GM18519 (cell line): ENCODE measurements around the gene ACVR2A.

Experiments used
- ATAC-seq: cut with Tn5 transposase; IDR thresholded peaks from one replicate; pipeline ENCODE4 v1.9.1; 2021; ENCODE audit warnings: mild to moderate bottlenecking, moderate library complexity; ENCODE audit not compliant: unreplicated experiment, low FRiP score

The ACVR2A gene

GRCh38 chr2:147844697-147845410, at the start of gene ACVR2A:
Gene ACVR2A, plus strand, starts transcription at chr2:147845029. Its CDS starts 124 bp downstream, at chr2:147845153.
- peak; percentile 12 for ATAC-seq

GRCh38 chr2:147800316-147800715, 44.5 kb upstream of the ACVR2A start:
- ATAC-seq: no peak

GRCh38 chr2:147806846-147807245, 38.0 kb upstream of the ACVR2A start:
- no peak for ATAC-seq

GRCh38 chr2:147808520-147808919, 36.3 kb upstream of the ACVR2A start:
- no peak for ATAC-seq

- ATAC-seq: no peak
Measured at GRCh38 chr2:147810883-147811765, 33.7 kb upstream of the ACVR2A start.

GRCh38 chr2:147818741-147819140, 26.1 kb upstream of the ACVR2A start:
- ATAC-seq: no peak

DNA sequence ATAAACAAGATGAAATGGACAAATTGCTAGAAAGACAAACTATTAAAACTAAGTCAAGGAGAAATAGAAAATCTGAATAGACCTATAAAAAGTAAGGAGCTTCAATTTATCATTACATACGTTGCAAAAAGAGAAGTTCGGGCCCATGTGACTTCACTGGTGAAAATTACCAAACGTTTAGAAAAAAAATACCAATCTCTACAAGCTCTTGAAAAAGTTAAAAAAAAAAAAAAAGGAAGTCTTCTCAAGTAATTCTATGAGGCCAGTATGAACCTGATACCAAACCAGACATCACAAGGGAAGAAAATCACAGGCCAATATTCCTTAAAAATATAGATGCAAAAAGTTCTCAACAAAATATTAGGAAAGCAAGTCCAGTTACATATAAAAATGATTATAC, 20.2 kb upstream of the ACVR2A start:
- no peak for ATAC-seq

DNA sequence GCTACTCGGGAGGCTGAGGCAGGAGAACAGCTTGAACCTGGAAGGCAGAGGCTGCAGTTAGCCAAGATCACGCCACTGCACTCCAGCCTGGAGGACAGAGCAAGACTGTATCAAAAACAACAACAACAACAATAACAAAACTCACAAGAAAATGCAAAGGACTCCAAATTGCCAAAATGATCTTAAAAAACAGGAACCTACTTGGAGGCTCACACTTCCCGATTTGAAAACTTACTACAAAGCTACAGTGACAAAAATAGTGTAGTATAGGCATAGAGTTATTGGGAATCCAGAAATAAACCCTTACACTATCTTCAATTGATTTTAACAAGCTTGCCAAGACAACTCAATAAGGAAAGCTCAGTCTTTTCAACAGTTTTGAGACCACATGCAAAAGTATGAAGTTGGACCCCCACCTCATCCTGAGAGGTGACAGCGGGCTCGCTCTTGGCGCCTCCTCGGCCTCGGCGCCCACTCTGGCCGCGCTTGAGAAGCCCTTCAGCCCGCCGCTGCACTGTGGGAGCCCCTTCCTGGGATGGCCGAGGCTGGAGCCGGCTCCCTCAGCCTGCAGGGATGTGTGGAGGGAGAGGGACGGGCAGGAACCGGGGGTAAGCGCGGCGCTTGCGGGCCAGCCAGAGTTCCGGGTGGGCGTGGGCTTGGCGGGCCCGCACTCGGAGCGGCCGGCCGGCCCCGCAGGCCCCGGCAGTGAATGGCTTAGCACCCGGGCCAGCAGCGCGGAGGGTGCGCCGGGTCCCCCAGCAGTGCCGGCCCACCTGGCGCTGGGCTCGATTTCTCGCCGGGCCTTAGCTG, 18.3 kb upstream of the ACVR2A start:
- ATAC-seq: no peak

DNA sequence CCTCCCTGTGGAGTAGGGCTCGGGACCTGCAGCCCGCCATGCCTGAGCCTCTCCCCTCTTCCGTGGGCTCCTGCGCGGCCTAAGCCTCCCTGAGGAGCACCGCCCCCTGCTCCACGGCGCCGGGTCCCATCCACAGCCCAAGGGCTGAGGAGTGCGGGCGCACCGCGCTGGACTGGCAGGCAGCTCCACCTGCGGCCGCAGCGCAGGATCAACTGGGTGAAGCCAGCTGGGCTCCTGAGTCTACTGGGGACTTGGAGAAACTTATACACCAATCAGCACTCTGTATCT, 17.8 kb upstream of the ACVR2A start:
- no peak for ATAC-seq

DNA sequence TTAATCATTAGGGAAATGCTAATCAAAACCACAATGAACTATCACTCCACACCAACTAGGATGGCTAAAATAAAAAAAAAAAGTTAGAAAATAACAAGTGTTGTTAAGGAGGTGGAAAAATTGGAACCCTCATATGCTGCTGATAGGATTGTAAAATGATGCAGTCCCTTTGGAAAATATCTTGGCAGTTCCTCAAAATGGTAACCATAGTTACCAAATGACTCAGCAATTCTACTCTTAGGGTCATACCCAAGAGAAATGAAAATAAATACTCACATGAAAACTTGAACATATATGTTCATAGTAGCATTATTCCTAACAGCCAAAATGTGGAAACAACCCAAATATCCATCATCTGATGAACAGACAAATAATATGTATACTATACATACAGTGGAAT, 15.7 kb upstream of the ACVR2A start:
- ATAC-seq: no peak

GRCh38 chr2:147836099-147836498, 8.7 kb upstream of the ACVR2A start:
- no peak for ATAC-seq

- no peak for ATAC-seq
Measured at GRCh38 chr2:147843391-147843863, 1.4 kb upstream of the ACVR2A start.

DNA sequence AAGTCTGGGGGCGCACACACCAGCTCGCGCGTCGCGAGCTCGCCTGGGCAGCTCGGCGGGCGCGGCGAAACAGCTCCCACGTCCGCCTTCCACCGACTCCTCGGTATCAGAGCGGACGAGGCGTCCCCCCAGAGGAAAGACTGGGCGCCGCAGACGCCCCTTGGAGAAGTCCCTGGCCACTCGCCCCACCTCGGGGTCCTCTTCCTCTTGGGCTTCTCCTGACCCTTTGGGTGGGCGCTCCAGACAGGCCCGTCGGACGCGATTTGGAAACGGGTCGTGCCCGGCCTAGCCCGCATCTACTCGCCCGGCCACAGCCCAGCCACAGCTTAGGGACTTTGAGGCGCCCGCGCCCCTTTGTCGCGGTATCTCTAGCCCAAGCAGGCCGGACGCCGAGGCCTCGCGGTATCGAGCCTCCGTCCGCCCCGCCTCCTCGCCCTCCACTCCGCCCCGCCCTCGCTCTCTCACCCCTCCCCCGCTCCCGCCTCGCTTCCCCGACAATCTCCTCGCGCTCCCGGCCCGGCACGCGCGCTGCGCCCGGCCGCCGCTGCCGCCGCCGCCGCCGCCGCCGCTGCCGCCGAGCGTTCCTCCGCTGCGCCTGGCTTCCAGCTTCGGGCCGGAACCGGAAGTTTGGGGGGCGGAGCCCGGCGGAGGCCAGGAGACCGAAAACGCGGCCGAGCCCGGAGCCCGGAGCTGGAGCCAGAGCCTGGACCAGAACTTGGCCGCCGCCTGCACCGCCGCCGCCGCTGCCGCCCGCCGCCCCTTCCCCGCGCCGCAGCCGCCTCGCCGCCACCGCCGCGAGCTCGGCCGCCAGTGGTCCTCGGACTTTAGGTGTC, 749 bp upstream of the ACVR2A start:
- ATAC-seq: peak; percentile 72

DNA sequence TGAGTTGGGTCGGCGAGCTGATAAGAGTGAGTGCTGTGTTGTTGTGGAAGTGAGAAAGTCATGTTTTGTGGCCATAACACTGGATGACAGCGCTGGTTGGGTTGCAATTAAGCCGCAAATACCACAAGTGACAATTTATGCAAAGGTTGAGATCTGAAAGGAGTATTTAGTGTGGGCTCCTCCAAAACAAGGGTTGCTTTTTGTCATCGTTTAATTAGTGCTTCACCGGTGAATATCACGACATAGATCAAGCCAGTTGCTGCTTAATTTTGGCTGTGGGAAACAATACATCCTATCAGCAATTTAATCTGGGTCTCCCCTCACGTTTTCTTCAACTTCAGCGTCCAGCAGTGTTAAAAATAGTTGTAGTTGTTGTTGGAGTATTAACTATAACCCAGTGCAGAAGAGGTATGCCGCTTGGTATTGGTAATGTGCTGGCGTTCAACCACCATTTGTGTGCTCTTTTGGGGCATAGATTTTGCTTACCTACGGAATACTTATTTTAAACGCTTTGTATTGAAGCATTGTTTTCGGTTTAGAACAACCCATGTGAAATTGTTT, 662 bp downstream of the ACVR2A start:
- ATAC-seq: peak; percentile 50

GRCh38 chr2:147846412-147847081, 1.7 kb downstream of the ACVR2A start:
- ATAC-seq: no peak

DNA sequence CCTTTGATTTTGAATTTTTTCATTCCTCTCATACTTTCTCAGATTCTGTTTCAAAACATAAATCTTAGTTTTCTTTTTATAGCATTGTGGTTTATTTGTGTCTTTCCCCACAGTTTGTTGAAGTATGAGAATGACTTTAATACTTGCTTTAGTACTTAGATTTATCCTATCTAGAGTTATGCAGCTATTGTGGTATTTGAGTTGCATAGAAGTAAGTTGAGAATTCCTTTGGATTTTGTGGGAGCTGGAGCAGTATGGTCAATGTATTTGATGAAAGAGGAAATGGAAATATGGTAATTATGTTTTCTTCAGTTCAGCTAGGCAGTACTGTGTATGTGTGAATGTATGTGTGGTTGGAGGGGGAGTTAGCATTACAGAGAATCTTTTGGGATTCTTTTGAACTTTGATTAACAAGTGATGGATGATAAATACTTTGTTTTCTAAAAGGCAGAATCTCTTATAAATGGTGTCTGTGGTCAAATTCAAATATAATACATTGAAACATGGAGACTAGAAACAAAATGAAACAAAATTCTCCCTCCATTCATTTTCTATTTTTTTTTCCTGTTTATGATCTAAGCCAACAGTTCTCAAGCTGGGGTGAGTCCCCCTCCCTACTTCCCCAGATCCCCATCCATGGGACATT, 3.0 kb downstream of the ACVR2A start:
- ATAC-seq: no peak

DNA sequence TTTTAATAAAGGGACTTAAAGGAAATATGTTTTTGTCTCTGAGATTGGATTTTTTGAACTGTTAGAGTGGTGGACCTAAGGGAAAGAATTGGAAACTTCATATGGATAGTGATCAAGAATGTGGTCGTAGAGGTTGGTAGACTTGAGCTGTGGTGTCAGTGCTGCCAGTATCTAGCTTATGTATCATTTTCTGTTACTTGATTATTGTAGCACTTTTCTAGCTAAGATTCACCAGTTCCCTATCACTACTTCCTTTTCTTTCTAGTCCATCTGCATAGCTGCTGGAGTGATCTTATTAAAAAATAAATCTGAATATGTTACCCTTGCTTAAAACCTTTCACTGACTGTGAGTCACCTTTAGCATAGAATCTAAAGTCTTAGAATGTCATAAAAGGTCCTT, 6.0 kb downstream of the ACVR2A start:
- ATAC-seq: no peak

GRCh38 chr2:147851244-147851930, 6.6 kb downstream of the ACVR2A start:
- ATAC-seq: no peak
